CD4-positive, alpha-beta T cell treated with Interleukin-4 for 1 hour (primary cell): Measurements from ENCODE around the gene CDC42EP2.

ENCODE experiments used
- DNase-seq, 2 donors: peaks; one replicate each; pipeline ENCODE4 v3.0.0-alpha.2; 2020 to 2022

Gene CDC42EP2

DNA sequence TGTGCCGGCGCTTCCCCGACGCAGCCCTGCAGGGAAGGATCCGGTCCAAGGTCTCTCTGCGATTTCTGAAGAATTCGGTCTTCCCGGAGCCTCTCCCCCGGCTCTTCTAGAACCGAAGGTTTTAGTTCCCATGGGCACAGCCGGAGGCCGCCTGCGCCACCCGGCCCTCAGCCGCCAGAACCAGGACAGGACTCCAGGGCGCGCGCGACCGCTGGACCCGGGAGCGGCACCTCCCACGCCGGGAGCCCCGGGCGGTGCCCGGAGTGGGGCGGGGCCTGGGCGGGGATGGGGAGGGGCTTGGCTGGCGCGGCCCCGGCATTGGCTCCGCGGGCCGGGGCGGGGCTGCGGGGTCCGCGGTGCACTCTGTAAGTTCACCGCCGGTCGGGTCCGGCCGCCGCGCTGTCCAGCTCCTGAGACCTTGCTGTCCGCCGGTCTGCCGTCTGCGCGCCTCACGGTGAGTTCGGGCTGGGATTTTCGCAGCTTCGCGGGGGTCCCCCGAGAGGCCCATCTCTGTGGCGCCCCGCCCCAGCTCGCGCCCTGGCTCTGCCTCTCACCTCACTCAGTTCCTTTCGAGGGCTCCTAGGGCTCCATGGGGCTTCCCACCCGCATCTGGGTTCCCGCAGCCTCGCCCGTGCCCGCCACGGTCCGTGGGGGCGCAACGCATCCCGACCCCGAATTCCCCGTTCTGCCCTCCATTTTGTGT, at the start of gene CDC42EP2:
CDC42EP2 (plus strand) TSS at position 366 of the 703 bp plus-strand sequence. CDS start 6,033 bp downstream, outside the sequence.
- DNase-seq, result peak; percentile 73 to 75

GRCh38 chr11:65266210-65266609, 48.5 kb upstream of the CDC42EP2 start:
- DNase-seq, result no peak

GRCh38 chr11:65274735-65275682, 39.7 kb upstream of the CDC42EP2 start:
- peak; percentile 54 to 57 for DNase-seq

- no peak for DNase-seq
Measured at GRCh38 chr11:65275906-65276305, 38.8 kb upstream of the CDC42EP2 start.

GRCh38 chr11:65277631-65278277, 36.9 kb upstream of the CDC42EP2 start:
- DNase-seq, result no peak

GRCh38 chr11:65278356-65278755, 36.3 kb upstream of the CDC42EP2 start:
- DNase-seq, result no peak

GRCh38 chr11:65279279-65279678, 35.4 kb upstream of the CDC42EP2 start:
- no peak for DNase-seq

GRCh38 chr11:65279741-65280440, 34.8 kb upstream of the CDC42EP2 start:
- peak; percentile 49 to 51 for DNase-seq

DNA sequence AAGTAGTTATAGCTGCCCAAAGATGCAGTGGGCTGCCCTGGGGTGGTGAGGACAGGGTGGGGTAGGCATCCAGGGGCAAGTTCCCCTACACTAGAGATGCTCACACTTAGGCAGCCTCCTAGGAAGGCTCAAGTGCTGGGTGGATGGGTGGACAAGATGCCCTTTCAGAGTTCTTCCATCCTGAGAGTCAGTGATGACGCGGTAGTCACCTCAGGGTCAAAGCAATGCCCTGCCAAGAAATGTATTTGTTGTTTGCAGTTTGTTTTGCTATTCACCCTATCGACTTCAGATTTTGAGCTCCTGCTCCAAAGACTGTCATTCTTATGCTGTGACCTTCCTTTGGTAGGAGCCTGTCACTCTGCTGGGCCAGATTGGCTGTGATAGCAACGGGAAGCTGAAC, 34.0 kb upstream of the CDC42EP2 start:
- no peak for DNase-seq

DNA sequence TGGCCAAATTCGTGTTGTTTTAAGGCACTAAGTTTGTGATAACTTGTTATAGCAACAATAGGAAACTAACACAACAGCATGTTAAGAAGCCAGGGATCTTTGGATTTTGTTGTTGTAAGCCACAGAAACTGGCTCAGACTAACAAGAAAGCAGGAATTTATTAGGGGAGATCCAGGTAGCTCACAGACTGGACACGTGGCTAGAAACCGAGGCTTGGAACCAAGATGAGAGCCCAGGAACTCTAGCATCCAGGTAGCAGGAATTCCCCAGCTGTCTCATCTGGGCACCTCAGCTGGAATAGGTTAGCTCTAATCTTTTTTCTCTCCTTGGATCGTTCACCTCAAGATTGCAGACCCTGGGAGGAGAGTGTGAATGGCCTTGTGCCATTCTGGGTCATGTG, 28.0 kb upstream of the CDC42EP2 start:
- DNase-seq, result no peak

GRCh38 chr11:65287601-65288000, 27.1 kb upstream of the CDC42EP2 start:
- DNase-seq, result no peak

DNA sequence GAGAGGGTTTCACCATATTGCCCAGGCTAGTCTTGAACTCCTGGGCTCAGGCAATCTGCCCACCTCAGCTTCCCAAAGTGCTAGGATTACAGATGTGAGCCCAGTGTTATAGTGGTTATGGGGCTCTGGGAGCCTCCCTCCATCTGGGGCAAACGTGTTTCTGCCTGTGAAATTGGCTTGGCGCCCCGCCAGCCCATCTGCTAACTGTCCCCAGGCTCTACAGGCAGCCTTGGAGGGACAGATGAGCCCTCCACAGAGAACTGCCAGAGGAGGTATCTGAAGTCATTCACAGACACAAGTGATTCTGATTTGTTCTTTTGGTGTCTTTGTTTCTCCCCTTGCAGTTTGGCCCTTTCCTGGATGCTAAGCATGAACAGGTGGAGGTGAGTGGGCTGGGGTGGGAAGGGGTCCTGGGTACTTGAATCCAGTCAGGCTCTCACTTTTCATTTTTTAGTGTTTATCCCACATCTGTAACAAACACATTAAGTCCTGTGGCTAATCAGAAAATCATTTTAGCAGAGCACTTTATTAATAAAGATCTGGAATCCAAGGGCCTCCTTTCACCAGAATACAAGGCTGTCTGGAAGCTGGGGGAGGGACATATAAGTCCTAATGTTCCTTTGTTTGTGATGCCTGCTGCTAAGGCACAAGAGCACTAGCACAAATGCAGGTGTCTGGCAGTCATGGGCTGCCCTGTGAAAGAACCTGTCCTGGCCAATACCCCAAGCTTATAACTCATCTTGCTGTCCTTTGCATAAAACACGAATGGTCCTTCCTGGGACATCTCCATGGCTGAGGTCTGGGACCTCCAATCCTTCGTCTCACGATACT, 25.7 kb upstream of the CDC42EP2 start:
- DNase-seq, result no peak

DNA sequence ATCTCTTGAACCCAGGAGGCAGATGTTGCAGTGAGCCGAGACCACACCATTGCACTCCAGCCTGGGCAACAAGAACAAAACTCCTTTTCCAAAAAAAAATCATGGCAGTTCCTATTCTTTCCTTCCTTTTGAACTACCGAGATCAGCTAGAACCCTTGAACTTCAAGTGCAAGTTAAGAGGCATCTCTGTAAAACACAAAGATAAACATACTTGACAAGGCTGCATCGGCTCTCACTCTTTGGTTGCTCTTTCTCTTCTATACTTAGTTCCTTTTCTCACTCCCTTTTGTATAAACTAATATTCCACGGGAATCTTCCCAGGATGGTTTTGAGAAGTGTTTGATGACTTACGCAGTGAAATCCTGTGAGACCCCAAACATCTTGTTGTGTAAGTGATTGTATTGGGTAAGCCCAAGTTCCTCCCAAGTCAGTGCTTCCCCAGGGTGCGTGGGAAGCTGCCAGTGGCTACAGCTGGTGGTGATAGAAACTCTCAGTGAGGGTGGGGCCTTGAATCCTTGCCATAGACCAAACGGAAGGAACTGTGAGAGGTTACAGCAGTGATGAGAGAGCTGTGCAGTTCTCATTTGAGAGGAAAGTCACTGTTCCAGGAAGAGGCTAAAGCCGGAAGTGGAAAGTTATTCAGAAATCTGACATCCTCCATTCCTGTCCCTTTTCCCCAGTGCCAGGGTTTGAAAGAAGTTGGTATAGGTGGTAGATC, 24.1 kb upstream of the CDC42EP2 start:
- DNase-seq, result peak; percentile 19 to 80

DNA sequence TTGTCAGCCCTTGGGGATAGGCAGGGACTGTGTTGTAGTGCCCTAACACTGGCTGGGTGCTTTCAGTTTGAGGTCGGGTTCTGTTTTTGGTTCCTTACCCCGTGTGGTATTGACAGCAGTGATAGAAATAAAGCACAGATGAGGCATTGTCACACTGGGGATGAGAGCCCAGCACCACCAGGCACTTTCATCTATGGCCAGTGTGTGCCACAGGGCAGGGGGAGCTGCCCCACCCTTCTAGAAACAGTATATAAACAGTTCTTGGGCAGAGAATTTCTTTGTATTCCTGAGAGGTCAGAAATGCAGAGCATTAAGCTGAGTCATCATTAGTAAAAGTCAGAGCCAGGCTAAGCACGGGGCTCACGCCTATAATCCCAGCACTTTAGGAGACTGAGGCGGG, 23.1 kb upstream of the CDC42EP2 start:
- no peak for DNase-seq

DNA sequence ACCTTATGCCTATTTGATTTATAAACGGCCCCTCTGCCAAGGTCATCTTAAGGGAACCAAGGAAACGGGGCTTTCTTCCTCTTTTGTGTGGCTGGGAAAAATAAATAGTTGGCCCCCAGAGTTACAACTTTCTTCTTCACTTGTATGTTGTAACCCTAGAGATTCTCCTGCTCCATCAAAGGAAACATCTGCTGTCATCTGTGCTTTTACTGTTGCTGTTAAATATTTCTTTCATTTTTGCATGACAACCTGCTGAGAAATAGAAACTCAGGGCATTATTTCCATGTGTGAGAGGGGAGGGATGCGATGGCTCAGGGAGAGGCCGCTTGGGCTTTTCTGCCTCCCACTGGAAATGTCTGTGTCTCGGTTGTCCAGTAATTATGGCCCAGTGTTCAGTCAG, 21.8 kb upstream of the CDC42EP2 start:
- DNase-seq, result no peak

DNA sequence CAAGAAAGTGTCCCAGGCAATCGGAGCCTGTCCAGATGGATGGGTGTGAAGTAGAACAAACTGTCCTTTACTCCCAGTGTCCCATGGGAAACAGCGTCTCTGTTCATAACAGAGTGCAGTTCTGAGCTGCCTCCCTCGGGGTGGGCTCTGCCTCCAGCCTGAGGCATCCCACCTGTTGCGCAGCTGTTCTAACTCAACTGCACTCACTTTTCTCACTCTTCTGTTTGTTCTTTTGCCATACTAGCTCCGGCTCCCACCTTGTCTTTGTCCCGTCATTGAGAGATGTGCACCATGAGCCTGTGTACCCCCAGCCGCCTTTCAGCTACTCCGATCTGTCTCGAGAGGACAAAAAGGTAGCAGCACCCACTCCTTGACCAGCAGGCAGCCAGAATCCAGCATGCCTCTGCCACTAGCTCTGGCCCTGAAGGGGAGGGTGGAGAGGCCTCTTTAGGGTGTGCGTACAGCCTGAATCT, 20.7 kb upstream of the CDC42EP2 start:
- DNase-seq, result no peak

DNA sequence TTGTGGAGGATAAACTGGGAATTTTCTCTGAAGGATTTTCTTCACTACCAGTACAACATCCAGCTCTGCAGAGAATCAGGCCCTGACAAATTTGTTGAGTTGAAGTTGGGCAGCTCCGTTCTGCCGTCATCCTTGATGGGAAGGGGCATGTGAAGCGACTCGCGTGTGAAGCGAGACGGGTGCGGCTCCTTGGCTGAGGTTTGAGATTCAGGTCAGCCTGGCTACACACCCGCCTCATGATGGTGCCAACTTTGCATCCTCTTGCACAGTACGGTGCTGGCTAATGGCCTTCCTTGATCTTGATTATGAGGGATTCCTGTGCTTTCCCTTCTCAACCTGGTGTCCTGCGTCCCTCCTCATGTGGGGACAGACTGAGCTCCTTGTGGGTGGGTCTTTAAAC, 19.7 kb upstream of the CDC42EP2 start:
- no peak for DNase-seq

GRCh38 chr11:65295571-65296341, 18.9 kb upstream of the CDC42EP2 start:
- no peak for DNase-seq

GRCh38 chr11:65297026-65297672, 17.5 kb upstream of the CDC42EP2 start:
- DNase-seq, result no peak

DNA sequence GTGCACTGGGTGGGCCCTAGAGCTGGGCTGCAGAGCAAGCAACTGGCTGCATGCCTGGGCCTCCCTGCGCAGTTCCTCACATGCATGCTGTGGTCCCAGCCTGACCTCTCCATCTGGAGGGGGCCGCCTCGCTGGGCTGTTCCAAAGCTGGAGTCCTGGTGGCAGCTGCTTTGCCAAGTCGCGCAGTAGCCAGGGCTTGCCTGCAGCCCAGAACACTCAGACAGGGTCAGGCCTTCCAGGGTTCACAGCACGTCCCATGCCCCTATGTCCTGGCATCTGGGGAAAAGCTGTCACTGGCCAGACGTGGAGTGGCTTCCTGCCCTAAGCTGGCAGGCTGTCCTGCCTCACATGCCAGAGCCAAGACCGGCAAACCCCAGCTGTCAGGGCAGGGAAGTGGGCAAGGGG, 16.5 kb upstream of the CDC42EP2 start:
- no peak for DNase-seq
